H7 (cell line): Measurements from ENCODE around the gene TEX52. TPM values are rescaled to one million over a fixed set of nuclear protein-coding genes. Genes with fewer than 3 reads are reported as not detected.

Experiments
- DNase-seq: peaks from one replicate; pipeline ENCODE4 v3.0.0; 2012
- H3K27me3 ChIP-seq: 2 replicates; pipeline ENCODE4 v1.6.0; 2011; ENCODE audit warnings: mild to moderate bottlenecking, low read length; ENCODE audit not compliant: control insufficient read depth, insufficient read depth
- H3K36me3 ChIP-seq: replicated peaks from 2 replicates; pipeline ENCODE4 v1.5.1; 2011; ENCODE audit warnings: low read length; ENCODE audit not compliant: control insufficient read depth, insufficient read depth
- H3K4me3 ChIP-seq: 2 replicates; pipeline ENCODE4 v1.5.1; 2011; ENCODE audit warnings: low read depth, mild to moderate bottlenecking, control low read depth, low read length, moderate library complexity; ENCODE audit not compliant: insufficient read depth
- total RNA-seq: library from RNA; depleted of rRNA; stranded (reverse); fragments of >200 nt; shearing (Covaris generic); gene quantifications from 2 replicates; pipeline ENCODE4 v1.2.3, GENCODE V29; 2014; rRNA removed

The TEX52 gene
- not detected in 2 replicates for total RNA-seq

DNA sequence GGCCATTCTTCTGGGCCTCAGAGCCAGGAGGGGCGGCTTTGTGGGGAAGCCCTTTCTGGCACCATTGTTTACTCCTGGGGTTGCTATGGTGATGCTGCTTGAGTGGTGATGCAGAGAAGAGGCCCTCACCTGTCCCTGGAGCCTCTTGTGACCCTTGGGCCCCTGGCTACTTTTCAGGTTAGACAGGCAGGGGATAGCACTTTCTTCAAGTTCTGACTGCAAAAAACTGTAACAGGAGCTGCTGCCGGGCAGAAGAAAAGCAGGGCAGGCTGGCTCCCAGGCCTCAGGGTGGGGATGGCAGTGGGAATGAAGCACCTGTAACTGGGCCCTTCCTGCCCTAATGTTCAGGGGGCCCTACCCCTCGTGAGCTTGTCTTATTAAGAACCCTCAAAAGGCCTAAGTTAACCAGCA is at the start of gene TEX52:
Gene TEX52, minus strand, starts transcription at position 19 of the 411 bp plus-strand sequence. Its CDS starts 13 bp downstream, at position 6.
- H3K27me3 ChIP-seq = no peaks in the 10 kb centered on the region
- no peak within 1 kb of the TSS for H3K4me3 ChIP-seq
- peak; percentile 88 for DNase-seq

DNA sequence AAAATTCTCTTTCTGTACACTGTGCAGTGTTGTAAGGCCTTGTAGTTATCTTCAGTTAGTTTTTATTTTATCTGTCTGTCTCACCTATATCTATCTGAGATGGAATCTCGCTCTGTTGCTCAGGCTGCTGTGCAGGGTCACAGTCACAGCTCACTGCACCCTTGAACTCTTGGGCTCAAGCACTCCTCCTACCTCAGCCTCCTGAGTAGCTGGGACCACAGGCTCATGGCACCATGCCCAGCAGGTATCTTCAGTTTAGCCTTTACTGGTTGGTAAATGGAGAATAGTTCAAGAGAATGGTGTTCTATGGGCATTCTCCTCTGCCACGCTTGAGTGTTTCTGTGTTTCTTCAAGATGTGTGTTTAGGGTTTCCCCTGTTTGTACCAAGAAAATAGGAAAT is 47.4 kb upstream of the TEX52 start:
- Histone ChIP-seq H3K27me3 (no peaks in the 10 kb centered on the region), H3K36me3 (no peaks in the 10 kb centered on the region), H3K4me3 (no peak overlapping the region)
- no peak for DNase-seq

More for the DNA sequence above, at the start of gene TEX52:
- peaks cover 12% of the 10 kb centered on the region for H3K36me3 ChIP-seq

DNA sequence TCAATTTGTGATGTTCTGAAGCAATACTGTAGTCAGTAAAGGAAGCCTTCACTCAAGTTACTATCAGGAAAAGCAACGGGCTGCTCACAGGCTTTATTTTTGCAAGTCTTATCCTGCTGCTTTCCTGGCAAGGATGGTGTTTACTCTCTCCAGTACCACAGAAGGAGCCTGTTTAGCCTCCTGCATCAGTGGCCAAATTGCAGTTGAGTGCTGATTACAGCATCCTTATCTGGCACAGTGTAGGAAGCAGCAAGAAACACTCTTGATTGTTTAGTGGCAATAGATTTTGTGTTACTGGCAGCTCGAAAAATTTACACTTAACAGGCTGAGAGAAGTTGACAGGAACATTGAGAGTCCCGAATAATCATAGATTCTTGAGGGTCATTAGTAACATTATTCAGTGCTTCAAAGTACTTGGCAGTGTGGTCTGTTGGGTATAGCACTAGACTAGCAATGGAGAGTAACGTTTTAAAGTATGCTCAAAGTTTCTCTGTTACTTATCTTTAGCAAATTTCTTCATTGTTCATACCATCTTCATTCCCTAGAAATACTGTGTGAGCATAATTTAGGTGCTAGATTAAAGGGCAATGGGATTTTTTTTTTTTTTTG is 45.5 kb upstream of the TEX52 start:
- no peaks in the 10 kb centered on the region for H3K36me3 ChIP-seq
- no peak overlapping the region for H3K4me3 ChIP-seq
- peak; percentile 37 for DNase-seq
- no peaks in the 10 kb centered on the region for H3K27me3 ChIP-seq

DNA sequence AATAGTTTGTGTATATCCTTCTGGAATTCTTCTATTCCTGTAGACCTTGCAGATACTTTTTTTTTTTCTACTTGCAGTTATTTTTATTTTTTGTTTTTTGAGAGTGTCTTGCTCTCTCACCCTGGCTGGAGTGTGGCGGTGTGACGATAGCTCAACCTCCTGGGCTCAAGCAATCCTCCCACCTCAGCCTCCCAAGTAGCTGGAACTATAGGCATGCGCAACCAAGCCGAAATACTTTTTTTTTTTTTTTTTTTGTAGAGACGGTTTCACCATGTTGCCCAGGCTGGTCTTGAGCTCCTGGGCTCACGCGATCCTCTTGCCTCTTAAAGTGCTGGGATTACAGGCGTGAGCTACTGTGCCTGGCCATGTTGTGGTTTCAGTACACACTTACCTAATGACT is 43.8 kb upstream of the TEX52 start:
- no peak for DNase-seq
- Histone ChIP-seq H3K36me3 (no peaks in the 10 kb centered on the region), H3K27me3 (no peaks in the 10 kb centered on the region), H3K4me3 (no peak overlapping the region)

DNA sequence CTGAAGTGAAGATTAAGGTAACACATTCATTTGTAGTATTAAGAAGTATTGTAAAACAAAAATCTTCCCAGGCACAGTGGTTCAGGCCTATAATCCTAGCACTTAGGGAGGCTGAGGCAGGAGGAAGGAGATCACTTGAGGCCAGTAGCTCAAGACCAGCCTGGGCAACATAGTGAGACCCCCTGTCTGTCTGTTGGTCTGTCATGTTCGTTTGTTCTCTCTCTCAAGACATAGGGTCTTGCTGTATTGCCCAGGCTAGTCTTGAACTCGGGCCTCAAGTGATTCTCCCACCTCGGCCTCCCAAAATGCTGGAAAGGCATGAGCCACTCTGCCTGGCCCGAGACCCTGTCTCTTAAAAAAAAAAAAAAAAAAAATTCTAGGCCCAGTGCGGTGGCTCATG is 40.6 kb upstream of the TEX52 start:
- H3K36me3 ChIP-seq = no peaks in the 10 kb centered on the region
- DNase-seq = no peak

DNA sequence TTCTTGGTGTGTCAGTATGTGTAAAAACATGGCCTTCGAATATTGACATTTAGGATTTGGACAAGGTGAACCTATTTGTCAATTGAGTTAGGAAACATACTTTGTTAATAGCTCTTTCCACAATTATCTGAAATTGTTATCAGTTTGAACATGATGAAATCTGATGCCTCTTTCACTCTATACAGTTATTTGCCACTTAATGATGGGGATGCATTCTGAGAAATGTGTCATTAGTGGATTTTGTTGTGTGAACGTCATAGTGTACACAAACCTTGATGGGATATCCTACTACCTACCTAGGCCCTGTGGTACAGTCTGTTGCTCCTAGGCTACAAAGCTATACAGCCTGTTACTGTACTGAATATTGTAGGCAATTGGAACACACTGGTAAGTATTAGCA is 38.7 kb upstream of the TEX52 start:
- no peaks in the 10 kb centered on the region for H3K27me3 ChIP-seq
- no peak for DNase-seq
- no peak overlapping the region for H3K4me3 ChIP-seq
- no peaks in the 10 kb centered on the region for H3K36me3 ChIP-seq

More for the DNA sequence above, 40.6 kb upstream of the TEX52 start:
- Histone ChIP-seq H3K4me3 (no peak overlapping the region), H3K27me3 (no peaks in the 10 kb centered on the region)

DNA sequence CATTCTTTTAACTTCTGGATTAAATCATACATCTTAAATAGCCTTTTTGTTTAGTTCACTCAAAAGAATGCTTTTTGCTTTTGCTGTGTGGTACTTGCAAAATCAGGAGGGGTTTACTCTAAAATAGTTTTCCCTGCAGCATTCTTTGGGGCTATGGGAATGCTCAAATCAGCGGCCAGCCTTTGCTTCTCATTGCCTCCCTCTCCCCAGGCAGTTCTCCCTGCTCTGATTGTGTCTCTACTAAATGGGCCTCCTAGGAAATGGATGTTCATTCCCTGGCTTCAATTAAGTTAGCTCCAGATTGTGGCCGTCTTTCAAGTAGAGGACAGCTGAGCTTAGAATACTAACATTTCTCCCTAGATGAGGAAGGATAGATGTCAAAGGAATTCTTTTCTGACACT is 38.2 kb upstream of the TEX52 start:
- H3K4me3 ChIP-seq = no peak overlapping the region
- DNase-seq = no peak
- H3K27me3 ChIP-seq = no peaks in the 10 kb centered on the region
- no peaks in the 10 kb centered on the region for H3K36me3 ChIP-seq

DNA sequence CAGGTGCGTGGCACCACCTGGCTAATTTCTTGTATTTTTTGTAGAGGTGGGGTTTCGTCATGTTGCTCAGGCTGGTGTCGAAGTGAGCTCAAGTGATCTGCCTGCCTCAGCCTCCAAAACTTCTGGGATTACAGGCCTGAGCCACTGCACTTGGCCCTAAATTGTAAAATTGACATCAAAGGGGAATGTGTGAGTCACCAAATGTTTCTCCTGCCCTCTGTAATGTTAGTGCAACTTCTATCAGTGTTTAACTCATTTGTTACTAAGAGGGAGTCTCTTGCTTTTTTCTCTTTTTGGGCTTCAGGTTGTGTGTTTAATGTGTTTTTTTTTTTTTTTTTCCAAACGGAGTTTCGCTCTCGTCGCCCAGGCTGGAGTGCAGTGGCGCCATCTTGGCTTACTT is 36.2 kb upstream of the TEX52 start:
- no peak overlapping the region for H3K4me3 ChIP-seq
- no peak for DNase-seq
- peaks cover 2% of the 10 kb centered on the region for H3K36me3 ChIP-seq
- no peaks in the 10 kb centered on the region for H3K27me3 ChIP-seq

DNA sequence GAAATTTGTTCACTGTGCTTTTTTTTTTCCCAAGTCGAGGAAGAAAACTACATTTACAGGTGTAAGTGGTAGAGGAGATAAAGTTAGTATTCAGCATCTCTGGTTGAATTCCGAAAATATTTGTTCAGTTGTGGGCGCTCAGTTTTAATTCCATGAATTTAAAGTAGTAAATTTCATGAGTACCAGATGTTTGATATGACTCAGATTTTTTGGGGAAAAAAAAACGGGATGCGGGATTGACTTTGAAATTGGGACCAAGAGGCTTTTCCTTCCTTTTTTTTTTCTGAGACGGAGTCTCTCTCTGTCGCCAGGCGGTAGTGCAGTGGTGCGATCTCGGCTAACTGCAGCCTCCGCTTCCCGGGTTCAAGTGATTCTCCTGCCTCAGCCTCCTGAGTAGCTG is 35.4 kb upstream of the TEX52 start:
- Histone ChIP-seq H3K27me3 (no peaks in the 10 kb centered on the region), H3K36me3 (peaks cover 8% of the 10 kb centered on the region), H3K4me3 (no peak overlapping the region)
- DNase-seq = no peak

DNA sequence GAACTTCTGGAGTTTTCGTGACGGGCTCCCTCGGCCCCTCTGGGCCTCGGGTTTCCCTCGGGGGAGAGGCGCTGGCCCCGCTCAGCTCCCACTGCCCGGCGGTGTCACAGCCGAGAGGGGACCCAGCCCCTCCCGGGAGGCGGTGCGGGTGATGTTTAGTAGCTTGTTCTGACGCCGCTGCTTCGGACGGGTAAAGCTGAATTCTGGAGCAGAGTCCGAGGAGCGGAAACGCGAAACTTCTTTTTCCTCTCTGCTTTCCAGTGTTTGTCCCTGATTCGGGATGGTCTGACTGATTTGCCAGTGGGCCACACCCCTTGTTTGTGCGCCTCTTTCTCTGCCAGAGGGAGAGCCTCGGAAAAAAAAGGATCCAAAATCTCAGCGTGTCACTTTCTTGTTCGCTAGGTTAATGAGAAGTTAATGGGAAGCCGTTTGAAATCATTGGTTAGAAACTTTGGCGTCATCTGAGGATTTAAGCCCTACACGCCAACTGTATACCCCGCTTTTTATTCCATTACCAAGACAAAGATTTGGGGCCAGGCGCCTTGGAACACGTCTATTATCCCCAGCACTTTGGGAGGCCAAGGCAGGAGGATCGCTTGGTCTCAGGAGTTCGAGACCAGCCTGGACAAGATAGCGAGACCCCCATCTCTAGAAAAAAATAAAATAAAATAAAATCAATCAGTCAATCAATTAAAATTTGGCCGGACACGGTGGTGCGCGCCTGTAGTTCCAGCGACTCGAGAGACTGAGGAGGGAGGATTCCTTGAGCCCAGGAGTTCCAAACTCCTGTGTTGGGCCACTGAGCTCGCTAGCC is 34.6 kb upstream of the TEX52 start:
- Histone ChIP-seq H3K27me3 (no peaks in the 10 kb centered on the region), H3K4me3 (peak overlapping the region; percentile 88), H3K36me3 (peaks cover 11% of the 10 kb centered on the region)
- DNase-seq = peak; percentile 75

DNA sequence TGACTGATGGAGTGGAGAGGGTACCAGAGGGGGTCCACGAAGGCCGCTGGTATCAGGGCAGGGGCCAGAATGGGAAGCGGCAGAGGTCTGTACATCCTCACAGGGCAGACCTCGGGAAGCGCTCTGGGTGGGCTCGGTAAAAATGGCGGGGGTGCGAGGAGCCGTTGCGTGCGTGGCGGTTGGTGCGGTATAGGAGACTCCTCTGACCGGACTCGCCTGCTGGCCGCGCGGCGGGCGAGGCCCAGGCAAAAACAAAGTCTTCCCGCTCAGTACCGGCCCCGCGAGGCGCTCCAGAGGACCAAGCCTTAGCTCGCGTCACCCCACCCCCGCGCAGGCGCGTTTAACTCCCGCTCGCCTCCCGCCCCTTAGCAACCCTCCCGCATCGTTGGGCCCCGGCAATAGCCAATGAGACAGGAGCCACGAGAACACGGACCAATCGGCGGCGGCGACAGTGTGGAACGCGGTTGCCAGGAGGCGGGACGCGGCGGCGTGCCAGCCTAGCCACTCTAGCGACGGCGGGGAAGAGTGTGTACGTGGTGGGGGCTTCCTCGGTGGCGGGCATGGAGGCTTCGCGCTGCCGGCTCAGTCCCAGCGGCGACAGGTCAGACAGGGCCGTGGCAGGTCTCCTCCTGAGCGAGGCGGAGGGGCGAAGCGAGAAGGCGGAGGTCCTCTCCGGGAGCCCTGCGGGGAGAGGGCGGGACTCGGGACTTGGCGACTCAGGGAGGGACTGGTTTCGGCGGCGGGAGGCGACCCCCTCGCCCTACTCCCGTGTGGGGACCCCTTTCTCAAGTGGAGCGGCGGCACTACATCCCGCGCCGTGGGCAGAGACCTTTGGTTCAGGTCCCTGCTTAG is 33.8 kb upstream of the TEX52 start, which contains the start of gene TULP3:
Gene TULP3, plus strand, starts transcription at position 504 of the 852 bp plus-strand sequence. Its CDS starts 57 bp downstream, at position 561.
- peak; percentile 99 for DNase-seq
- no peaks in the 10 kb centered on the region for H3K27me3 ChIP-seq
- H3K4me3 ChIP-seq = peak within 1 kb of the TSS; percentile 88
- H3K36me3 ChIP-seq = peaks cover 15% of the 10 kb centered on the region

DNA sequence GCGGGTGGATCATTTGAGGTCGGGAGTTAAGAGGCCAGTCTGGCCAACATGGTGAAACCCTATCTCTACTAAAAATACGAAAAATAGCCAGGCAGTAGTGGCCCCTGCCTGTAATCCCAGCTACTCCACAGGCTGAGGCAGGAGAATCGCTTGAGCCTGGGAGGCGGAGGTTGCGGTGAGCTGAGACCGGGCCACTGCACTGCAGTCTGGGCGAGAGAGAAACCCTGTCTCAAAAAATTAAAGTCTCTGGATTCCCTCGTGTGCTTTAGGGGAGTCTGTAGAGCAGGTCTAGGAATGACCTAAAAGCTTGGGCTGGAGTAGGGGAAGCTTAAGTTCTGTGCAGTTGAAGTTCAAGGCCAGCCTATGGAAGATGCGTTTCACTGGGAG is 33.2 kb upstream of the TEX52 start:
- Histone ChIP-seq H3K27me3 (no peaks in the 10 kb centered on the region), H3K4me3 (peak overlapping the region; percentile 88), H3K36me3 (peaks cover 15% of the 10 kb centered on the region)
- no peak for DNase-seq

DNA sequence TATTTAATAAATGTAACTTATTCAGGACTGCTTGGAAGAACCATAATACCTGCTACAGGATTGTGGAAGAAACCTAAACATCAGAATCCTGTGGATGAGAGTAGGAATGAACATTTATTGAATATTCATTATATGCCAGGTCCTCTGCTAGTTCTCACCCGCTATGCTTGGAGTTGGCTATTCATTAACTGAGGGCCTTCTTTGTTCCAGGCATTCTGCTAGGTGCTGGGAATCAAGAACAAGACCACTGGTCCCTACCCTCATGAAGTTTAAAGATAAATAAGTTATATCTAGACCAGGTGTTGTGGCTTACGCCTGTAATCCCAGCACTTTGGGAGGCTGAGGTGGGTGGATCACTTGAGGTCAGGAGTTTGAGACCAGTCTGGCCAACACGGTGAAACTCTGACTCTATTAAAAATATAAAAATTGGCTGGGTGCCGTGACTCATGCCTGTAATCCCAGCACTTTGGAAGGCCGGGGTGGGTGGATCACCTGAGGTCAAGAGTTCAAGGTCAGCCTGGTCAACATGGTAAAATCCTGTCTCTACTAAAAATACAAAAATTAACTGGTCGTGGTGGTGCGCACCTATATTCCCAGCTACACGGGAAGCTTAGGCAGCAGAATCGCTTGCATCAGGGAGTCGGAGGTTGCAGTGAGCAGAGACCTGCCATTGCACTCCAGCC is 30.1 kb upstream of the TEX52 start:
- Histone ChIP-seq H3K27me3 (no peaks in the 10 kb centered on the region), H3K4me3 (no peak overlapping the region), H3K36me3 (peaks cover 15% of the 10 kb centered on the region)
- no peak for DNase-seq

DNA sequence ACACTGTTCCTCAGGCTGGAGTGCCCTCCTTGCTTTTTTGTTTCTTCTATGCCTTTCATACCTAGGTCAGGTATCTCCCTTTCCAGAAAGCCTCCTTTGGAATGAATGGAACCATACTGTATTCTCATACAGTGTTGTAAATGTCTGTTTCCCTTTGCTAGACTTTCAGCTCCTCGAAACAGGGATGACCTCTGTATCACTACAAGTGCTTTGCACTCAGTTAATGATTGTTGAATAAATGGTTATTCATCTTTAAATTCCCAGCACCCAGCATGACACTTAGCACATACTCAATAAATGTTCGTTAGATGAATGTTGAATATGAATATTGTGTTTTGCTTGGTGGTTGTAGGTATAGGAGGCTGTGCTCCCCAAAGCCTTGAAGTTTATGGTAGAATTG is 28.0 kb upstream of the TEX52 start:
- peaks cover 15% of the 10 kb centered on the region for H3K36me3 ChIP-seq
- no peak for DNase-seq
- H3K27me3 ChIP-seq = no peaks in the 10 kb centered on the region
- H3K4me3 ChIP-seq = no peak overlapping the region
